AG08395 (cell line): ENCODE results near the gene DNAJA1.
A peak's percentile ranks its signal among the peaks of the same experiment; 100 is the strongest.
"Not testable (repeated sequence)": the region's sequence is repeated elsewhere in the genome, so short reads cannot be mapped to it uniquely, and the experiment has no call there.

Experiments used
- DNase-seq: peaks from one replicate; pipeline ENCODE4 v3.0.0; 2012; ENCODE audit warnings: mixed read lengths, low spot score

Gene DNAJA1

GRCh38 chr9:33024966-33025571 lies at the start of gene DNAJA1:
DNAJA1 (plus strand) TSS chr9:33025273; CDS start chr9:33026485, 1,212 bp downstream.
- peak; percentile 97 for DNase-seq

GRCh38 chr9:32978051-32978450 lies 47.0 kb upstream of the DNAJA1 start:
- no peak for DNase-seq

GRCh38 chr9:32986971-32987370 lies 38.1 kb upstream of the DNAJA1 start:
- no peak for DNase-seq

- peak; percentile 10 for DNase-seq
These were observed 35.4 kb upstream of the DNAJA1 start for GRCh38 chr9:32989660-32990059.

GRCh38 chr9:32991897-32992594 lies 33.0 kb upstream of the DNAJA1 start:
- DNase-seq, result no peak

GRCh38 chr9:32992595-32993238 lies 32.4 kb upstream of the DNAJA1 start:
- DNase-seq, result no peak

- peak; percentile 10 for DNase-seq
These were observed 24.4 kb upstream of the DNAJA1 start for GRCh38 chr9:33000682-33001055.

GRCh38 chr9:33005335-33005734 lies 19.7 kb upstream of the DNAJA1 start:
- DNase-seq, result not testable (repeated sequence)

- DNase-seq, result no peak
These were observed 17.3 kb upstream of the DNAJA1 start for GRCh38 chr9:33007755-33008154.

- DNase-seq, result no peak
These were observed 13.2 kb upstream of the DNAJA1 start for GRCh38 chr9:33011831-33012230.

- DNase-seq, result no peak
These were observed 12.6 kb upstream of the DNAJA1 start for GRCh38 chr9:33012328-33013069.

GRCh38 chr9:33013962-33014664 lies 11.0 kb upstream of the DNAJA1 start:
- no peak for DNase-seq

GRCh38 chr9:33014665-33015014 lies 10.4 kb upstream of the DNAJA1 start:
- DNase-seq, result no peak

GRCh38 chr9:33017283-33018041 lies 7.6 kb upstream of the DNAJA1 start:
- DNase-seq, result no peak

- no peak for DNase-seq
These were observed 5.3 kb upstream of the DNAJA1 start for GRCh38 chr9:33019797-33020196.

- no peak for DNase-seq
These were observed 2.8 kb upstream of the DNAJA1 start for GRCh38 chr9:33022303-33022702.

- DNase-seq, result no peak
These were observed 2.3 kb upstream of the DNAJA1 start for GRCh38 chr9:33022755-33023154.

GRCh38 chr9:33023661-33024060 lies 1.4 kb upstream of the DNAJA1 start:
- no peak for DNase-seq

- DNase-seq, result no peak
These were observed 727 bp upstream of the DNAJA1 start for GRCh38 chr9:33024126-33024965.

- DNase-seq, result peak; percentile 45
These were observed 684 bp downstream of the DNAJA1 start for GRCh38 chr9:33025572-33026342.
